HL-60 (cell line): ENCODE measurements around the gene TRPV5.

Experiments
- GABPA ChIP-seq: IDR thresholded peaks from 2 replicates; pipeline ENCODE4 v1.6.1; 2012; ENCODE audit warnings: low read depth
- POLR2AphosphoS5 ChIP-seq: IDR thresholded peaks from 2 replicates; pipeline ENCODE4 v1.6.1; 2012; ENCODE audit warnings: low read depth
- SPI1 ChIP-seq: IDR thresholded peaks from 2 replicates; pipeline ENCODE4 v1.6.1; 2012; ENCODE audit warnings: low read depth, mild to moderate bottlenecking, borderline replicate concordance
- TF ChIP-seq, protein P1 (sequence below): IDR thresholded peaks from one replicate; pipeline ENCODE4 v1.5.1; 2011; ENCODE audit warnings: low read length, control low read depth, inconsistent platforms; ENCODE audit not compliant: insufficient read depth
- TF ChIP-seq, protein P2 (sequence below): IDR thresholded peaks from 2 replicates; pipeline ENCODE4 v1.6.1; 2012; ENCODE audit warnings: low read depth; ENCODE audit not compliant: insufficient replicate concordance

DNA sequence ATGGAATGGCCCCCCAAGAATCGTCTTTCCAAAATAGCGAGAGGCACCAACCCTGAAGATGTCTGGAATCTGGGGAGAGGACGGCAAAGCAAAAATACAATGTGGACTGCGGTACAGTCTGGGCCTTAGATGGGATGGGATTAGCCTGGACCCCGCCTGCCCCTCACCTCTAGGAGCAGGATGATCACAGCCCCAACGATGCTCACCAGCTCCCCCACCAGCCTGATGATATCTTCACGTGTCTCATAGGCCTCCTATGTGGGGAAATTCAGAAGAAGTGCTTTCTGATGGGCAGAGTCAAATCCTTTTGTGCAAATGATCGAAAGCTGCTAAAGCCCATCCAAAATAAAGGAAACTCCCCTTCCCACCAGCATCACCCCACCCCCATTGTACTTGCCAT is 18.2 kb downstream of the TRPV5 start:
- TF ChIP-seq, protein P1, sequence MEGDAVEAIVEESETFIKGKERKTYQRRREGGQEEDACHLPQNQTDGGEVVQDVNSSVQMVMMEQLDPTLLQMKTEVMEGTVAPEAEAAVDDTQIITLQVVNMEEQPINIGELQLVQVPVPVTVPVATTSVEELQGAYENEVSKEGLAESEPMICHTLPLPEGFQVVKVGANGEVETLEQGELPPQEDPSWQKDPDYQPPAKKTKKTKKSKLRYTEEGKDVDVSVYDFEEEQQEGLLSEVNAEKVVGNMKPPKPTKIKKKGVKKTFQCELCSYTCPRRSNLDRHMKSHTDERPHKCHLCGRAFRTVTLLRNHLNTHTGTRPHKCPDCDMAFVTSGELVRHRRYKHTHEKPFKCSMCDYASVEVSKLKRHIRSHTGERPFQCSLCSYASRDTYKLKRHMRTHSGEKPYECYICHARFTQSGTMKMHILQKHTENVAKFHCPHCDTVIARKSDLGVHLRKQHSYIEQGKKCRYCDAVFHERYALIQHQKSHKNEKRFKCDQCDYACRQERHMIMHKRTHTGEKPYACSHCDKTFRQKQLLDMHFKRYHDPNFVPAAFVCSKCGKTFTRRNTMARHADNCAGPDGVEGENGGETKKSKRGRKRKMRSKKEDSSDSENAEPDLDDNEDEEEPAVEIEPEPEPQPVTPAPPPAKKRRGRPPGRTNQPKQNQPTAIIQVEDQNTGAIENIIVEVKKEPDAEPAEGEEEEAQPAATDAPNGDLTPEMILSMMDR = no peak
- TF ChIP-seq, protein P2, sequence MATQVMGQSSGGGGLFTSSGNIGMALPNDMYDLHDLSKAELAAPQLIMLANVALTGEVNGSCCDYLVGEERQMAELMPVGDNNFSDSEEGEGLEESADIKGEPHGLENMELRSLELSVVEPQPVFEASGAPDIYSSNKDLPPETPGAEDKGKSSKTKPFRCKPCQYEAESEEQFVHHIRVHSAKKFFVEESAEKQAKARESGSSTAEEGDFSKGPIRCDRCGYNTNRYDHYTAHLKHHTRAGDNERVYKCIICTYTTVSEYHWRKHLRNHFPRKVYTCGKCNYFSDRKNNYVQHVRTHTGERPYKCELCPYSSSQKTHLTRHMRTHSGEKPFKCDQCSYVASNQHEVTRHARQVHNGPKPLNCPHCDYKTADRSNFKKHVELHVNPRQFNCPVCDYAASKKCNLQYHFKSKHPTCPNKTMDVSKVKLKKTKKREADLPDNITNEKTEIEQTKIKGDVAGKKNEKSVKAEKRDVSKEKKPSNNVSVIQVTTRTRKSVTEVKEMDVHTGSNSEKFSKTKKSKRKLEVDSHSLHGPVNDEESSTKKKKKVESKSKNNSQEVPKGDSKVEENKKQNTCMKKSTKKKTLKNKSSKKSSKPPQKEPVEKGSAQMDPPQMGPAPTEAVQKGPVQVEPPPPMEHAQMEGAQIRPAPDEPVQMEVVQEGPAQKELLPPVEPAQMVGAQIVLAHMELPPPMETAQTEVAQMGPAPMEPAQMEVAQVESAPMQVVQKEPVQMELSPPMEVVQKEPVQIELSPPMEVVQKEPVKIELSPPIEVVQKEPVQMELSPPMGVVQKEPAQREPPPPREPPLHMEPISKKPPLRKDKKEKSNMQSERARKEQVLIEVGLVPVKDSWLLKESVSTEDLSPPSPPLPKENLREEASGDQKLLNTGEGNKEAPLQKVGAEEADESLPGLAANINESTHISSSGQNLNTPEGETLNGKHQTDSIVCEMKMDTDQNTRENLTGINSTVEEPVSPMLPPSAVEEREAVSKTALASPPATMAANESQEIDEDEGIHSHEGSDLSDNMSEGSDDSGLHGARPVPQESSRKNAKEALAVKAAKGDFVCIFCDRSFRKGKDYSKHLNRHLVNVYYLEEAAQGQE = no peak
- TF ChIP-seq SPI1 = no peak
- no peak for TF ChIP-seq GABPA
- no peak for TF ChIP-seq POLR2AphosphoS5
